HepG2 (cell line): ENCODE results near the gene TBC1D20. TPM values are rescaled to one million over a fixed set of nuclear protein-coding genes. Genes with fewer than 3 reads are reported as not detected.

Experiments
- ARNTL ChIP-seq: sonication (generic); formaldehyde crosslinking; IDR thresholded peaks from 2 replicates; pipeline ENCODE4 v1.4.0; 2020; ENCODE audit warnings: mild to moderate bottlenecking, missing genetic modification reagents
- FOSL1 ChIP-seq: sonication (generic); formaldehyde crosslinking; IDR thresholded peaks from 2 replicates; pipeline ENCODE4 v1.9.0; 2021; ENCODE audit warnings: missing genetic modification reagents, borderline replicate concordance
- HNRNPL ChIP-seq: fragments of 200-400 bp; formaldehyde crosslinking; IDR thresholded peaks from 2 replicates; pipeline ENCODE4 v1.6.1; 2017; ENCODE audit warnings: mild to moderate bottlenecking, low read depth, low read length
- PAX8 ChIP-seq: sonication (generic); formaldehyde crosslinking; IDR thresholded peaks from 2 replicates; pipeline ENCODE4 v1.8.0; 2022; ENCODE audit warnings: mild to moderate bottlenecking, missing genetic modification reagents, borderline replicate concordance
- POLR2A ChIP-seq, 2 experiments: IDR thresholded peaks; 2 replicates each; pipeline ENCODE4 v1.6.1; 2011; ENCODE audit warnings: low read depth in 2 of 2, low read length in 2 of 2, mild to moderate bottlenecking in 1 of 2, moderate library complexity in 1 of 2; ENCODE audit not compliant: insufficient read depth in 1 of 2
- REXO4 ChIP-seq: sonication (generic); formaldehyde crosslinking; IDR thresholded peaks from 2 replicates; pipeline ENCODE4 v1.8.0; 2022; ENCODE audit warnings: missing genetic modification reagents, mild to moderate bottlenecking, borderline replicate concordance
- SMARCE1 ChIP-seq: fragments of 450-650 bp; IDR thresholded peaks from 2 replicates; pipeline ENCODE4 v1.6.1; 2017; ENCODE audit warnings: borderline replicate concordance
- TARDBP ChIP-seq: sonication (generic); formaldehyde crosslinking; IDR thresholded peaks from 2 replicates; pipeline ENCODE4 v1.8.0; 2022; ENCODE audit warnings: mild to moderate bottlenecking, missing genetic modification reagents
- TRIM24 ChIP-seq: sonication (generic); formaldehyde crosslinking; IDR thresholded peaks from 2 replicates; pipeline ENCODE4 v1.8.0; 2022; ENCODE audit warnings: mild to moderate bottlenecking, missing genetic modification reagents
- ZBTB38 ChIP-seq: sonication (generic); formaldehyde crosslinking; IDR thresholded peaks from 2 replicates; pipeline ENCODE4 v1.5.1; 2020; ENCODE audit warnings: mild to moderate bottlenecking, missing genetic modification reagents
- ZBTB8A ChIP-seq: sonication (generic); formaldehyde crosslinking; IDR thresholded peaks from 2 replicates; pipeline ENCODE4 v1.4.0; 2020; ENCODE audit warnings: mild to moderate bottlenecking, low read depth, missing genetic modification reagents, borderline replicate concordance
- ZFP1 ChIP-seq: IDR thresholded peaks from 2 replicates; pipeline ENCODE4 v1.6.1; 2016
- ZNF274 ChIP-seq: sonication (generic); formaldehyde crosslinking; IDR thresholded peaks from 2 replicates; pipeline ENCODE4 v1.5.1; 2020; ENCODE audit warnings: mild to moderate bottlenecking, missing genetic modification reagents
- ZNF883 ChIP-seq: sonication (generic); formaldehyde crosslinking; IDR thresholded peaks from 2 replicates; pipeline ENCODE4 v1.5.1; 2020; ENCODE audit warnings: mild to moderate bottlenecking, missing genetic modification reagents; ENCODE audit errors: not compliant biosample characterization
- polyA plus RNA-seq, 8 experiments: library from polyadenylated mRNA; depleted of rRNA in 3 of 8; stranded (reverse) in 7 of 8; unstranded in 1 of 8; fragments of >200 nt; fragmentation: Illumina TruSeq in 4 of 8; extraction: Trizol in 4 of 8; gene quantifications; 2 replicates each; pipeline versions ENCODE4 v1.2.1 to v1.2.3, GENCODE V29; 2011 to 2016; ENCODE audit warnings: low read depth in 4 of 8, missing spikeins in 1 of 8, mixed read lengths in 1 of 8; ENCODE audit not compliant: insufficient read depth in 1 of 8
- total RNA-seq, 5 experiments: library from RNA; depleted of rRNA; stranded (reverse); fragments of >200 nt; fragmentation: Illumina TruSeq; extraction: Trizol; gene quantifications; 2 replicates each; pipeline ENCODE4 v1.2.3, GENCODE V29; 2016; ENCODE audit warnings: low read depth in 1 of 5
- TF ChIP-seq, protein P1 (sequence below): sonication (generic); formaldehyde crosslinking; IDR thresholded peaks from 2 replicates; pipeline ENCODE4 v1.4.0; 2020; ENCODE audit warnings: mild to moderate bottlenecking, missing genetic modification reagents
- TF ChIP-seq, protein P2 (sequence below): sonication (generic); formaldehyde crosslinking; IDR thresholded peaks from 2 replicates; pipeline ENCODE4 v1.8.0; 2022; ENCODE audit warnings: mild to moderate bottlenecking, missing genetic modification reagents, borderline replicate concordance
- TF ChIP-seq, protein P3 (sequence below): IDR thresholded peaks from 2 replicates; pipeline ENCODE4 v1.6.1; 2012; ENCODE audit warnings: low read length, improper control_type of control experiment

Gene TBC1D20
- total and polyA plus RNA-seq, 2 of the 13 experiments (the other 11 are each of a cell fraction or from before 2014, with no cell fraction given), result 36.6 to 47.1 TPM

- TF ChIP-seq, protein P1, sequence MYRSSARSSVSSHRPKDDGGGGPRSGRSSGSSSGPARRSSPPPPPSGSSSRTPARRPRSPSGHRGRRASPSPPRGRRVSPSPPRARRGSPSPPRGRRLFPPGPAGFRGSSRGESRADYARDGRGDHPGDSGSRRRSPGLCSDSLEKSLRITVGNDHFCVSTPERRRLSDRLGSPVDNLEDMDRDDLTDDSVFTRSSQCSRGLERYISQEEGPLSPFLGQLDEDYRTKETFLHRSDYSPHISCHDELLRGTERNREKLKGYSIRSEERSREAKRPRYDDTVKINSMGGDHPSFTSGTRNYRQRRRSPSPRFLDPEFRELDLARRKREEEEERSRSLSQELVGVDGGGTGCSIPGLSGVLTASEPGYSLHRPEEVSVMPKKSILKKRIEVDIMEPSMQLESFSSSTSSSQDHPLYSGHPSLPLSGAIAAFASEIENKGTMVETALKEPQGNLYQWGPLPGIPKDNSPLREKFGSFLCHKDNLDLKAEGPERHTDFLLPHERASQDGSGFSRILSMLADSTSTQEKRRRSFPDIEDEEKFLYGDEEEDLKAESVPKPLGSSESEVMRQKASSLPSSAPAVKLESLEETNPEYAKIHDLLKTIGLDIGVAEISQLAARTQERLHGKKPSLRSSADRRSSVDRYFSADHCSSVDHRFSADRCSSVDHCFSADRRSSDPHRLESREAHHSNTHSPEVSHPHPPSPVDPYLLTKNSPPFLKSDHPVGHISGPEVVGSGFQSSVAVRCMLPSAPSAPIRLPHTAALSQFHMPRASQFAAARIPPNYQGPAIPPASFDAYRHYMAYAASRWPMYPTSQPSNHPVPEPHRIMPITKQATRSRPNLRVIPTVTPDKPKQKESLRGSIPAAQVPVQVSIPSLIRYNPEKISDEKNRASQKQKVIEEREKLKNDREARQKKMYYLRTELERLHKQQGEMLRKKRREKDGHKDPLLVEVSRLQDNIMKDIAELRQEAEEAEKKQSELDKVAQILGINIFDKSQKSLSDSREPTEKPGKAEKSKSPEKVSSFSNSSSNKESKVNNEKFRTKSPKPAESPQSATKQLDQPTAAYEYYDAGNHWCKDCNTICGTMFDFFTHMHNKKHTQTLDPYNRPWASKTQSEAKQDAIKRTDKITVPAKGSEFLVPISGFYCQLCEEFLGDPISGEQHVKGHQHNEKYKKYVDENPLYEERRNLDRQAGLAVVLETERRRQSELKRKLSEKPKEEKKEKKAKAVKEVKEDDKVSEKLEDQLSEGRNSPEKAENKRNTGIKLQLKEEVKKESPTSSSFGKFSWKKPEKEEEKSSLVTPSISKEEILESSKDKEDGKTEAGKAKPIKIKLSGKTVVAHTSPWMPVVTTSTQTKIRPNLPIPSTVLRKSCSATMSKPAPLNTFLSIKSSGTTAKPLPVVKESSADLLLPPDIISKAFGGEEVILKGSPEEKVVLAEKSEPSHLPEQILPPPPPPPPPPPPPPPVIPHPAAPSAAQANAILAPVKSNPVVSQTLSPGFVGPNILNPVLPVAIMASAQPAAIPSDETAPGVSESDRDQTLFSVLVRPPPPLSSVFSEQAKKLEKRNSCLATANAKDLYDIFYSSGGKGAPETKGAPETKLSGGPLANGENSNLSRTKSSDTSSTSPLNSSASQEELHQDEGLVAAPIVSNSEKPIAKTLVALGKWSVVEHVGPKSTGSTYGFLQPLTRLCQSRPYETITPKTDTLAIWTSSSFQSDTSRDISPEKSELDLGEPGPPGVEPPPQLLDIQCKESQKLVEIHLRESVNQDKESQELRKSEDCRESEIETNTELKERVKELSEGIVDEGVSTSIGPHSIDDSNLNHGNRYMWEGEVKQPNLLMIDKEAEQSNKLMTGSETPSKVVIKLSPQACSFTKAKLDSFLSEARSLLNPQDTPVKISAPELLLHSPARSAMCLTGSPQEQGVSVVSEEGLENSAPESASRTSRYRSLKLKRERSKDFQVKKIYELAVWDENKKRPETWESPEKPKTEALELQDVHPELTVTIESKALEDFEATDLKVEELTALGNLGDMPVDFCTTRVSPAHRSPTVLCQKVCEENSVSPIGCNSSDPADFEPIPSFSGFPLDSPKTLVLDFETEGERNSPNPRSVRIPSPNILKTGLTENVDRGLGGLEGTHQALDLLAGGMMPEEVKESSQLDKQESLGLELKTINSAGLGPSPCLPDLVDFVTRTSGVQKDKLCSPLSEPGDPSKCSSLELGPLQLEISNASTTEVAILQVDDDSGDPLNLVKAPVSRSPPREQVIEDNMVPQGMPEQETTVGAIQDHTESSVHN (CRISPR knock-in tag), result 0 out of 2 replicates have a peak, but pooled peaks have one; percentile 25
- TF ChIP-seq ZBTB38 (CRISPR knock-in tag) (peak; percentile 28; the same call in 1 of the 2 replicates), PAX8 (CRISPR knock-in tag) (no peak), ZBTB8A (no peak), TRIM24 (CRISPR knock-in tag) (no peak), SMARCE1 (no peak), POLR2A (IDR thresholded peaks at IDR 0.05; ENCODE audit: insufficient read depth in 1 of 2, low read depth in 2 of 2, low read length in 2 of 2) (peak in 1 of 2 experiments; percentile 41; a peak in 1 of 4 replicates), FOSL1 (no peak), HNRNPL (no peak), TARDBP (CRISPR knock-in tag) (no peak), ZNF883 (CRISPR knock-in tag) (no peak), REXO4 (CRISPR knock-in tag) (no peak), ZFP1 (CRISPR knock-in tag) (no peak), ARNTL (CRISPR knock-in tag) (no peak), ZNF274 (CRISPR knock-in tag) (no peak)
- TF ChIP-seq, protein P2, sequence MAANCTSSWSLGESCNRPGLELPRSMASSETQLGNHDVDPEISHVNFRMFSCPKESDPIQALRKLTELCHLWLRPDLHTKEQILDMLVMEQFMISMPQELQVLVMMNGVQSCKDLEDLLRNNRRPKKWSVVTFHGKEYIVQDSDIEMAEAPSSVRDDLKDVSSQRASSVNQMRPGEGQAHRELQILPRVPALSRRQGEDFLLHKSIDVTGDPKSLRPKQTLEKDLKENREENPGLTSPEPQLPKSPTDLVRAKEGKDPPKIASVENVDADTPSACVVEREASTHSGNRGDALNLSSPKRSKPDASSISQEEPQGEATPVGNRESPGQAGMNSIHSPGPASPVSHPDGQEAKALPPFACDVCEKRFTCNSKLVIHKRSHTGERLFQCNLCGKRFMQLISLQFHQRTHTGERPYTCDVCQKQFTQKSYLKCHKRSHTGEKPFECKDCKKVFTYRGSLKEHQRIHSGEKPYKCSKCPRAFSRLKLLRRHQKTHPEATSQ, result no peak
- TF ChIP-seq, protein P3, sequence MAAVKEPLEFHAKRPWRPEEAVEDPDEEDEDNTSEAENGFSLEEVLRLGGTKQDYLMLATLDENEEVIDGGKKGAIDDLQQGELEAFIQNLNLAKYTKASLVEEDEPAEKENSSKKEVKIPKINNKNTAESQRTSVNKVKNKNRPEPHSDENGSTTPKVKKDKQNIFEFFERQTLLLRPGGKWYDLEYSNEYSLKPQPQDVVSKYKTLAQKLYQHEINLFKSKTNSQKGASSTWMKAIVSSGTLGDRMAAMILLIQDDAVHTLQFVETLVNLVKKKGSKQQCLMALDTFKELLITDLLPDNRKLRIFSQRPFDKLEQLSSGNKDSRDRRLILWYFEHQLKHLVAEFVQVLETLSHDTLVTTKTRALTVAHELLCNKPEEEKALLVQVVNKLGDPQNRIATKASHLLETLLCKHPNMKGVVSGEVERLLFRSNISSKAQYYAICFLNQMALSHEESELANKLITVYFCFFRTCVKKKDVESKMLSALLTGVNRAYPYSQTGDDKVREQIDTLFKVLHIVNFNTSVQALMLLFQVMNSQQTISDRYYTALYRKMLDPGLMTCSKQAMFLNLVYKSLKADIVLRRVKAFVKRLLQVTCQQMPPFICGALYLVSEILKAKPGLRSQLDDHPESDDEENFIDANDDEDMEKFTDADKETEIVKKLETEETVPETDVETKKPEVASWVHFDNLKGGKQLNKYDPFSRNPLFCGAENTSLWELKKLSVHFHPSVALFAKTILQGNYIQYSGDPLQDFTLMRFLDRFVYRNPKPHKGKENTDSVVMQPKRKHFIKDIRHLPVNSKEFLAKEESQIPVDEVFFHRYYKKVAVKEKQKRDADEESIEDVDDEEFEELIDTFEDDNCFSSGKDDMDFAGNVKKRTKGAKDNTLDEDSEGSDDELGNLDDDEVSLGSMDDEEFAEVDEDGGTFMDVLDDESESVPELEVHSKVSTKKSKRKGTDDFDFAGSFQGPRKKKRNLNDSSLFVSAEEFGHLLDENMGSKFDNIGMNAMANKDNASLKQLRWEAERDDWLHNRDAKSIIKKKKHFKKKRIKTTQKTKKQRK, result no peak
These were observed 42.7 kb downstream of the TBC1D20 start (continued) for GRCh38 chr20:419556-420165.
